Neutrophil (primary cell): ENCODE results near the gene FADS3.
A peak's percentile ranks its signal among the peaks of the same experiment; 100 is the strongest.

Experiments used
- H3K27ac ChIP-seq: fragments of 200-600 bp; sonication (generic); 2 replicates; pipeline ENCODE4 v1.5.1; 2016; ENCODE audit warnings: mild to moderate bottlenecking, moderate library complexity
- H3K27me3 ChIP-seq: fragments of 200-600 bp; sonication (generic); 2 replicates; pipeline ENCODE4 v1.6.0; 2016; ENCODE audit warnings: mild to moderate bottlenecking
- H3K36me3 ChIP-seq: fragments of 200-600 bp; sonication (generic); 2 replicates; pipeline ENCODE4 v1.5.1; 2017
- H3K4me1 ChIP-seq, 2 experiments: fragments of 200-600 bp in 1 of 2; sonication (generic) in 1 of 2; 1 replicate in 1 of 2; 2 replicates in 1 of 2; pipeline versions ENCODE4 v1.5.1 to v1.6.1; 2013 to 2016; ENCODE audit warnings: low read depth in 1 of 2, low read length in 1 of 2, mild to moderate bottlenecking in 1 of 2, moderate library complexity in 1 of 2; ENCODE audit not compliant: control insufficient read depth in 1 of 2, insufficient read depth in 1 of 2
- H3K4me3 ChIP-seq, 2 experiments: fragments of 200-600 bp in 1 of 2; sonication (generic) in 1 of 2; 1 replicate in 1 of 2; 2 replicates in 1 of 2; pipeline ENCODE4 v1.5.1; 2013 to 2016; ENCODE audit warnings: low read depth in 1 of 2, low read length in 1 of 2, mild to moderate bottlenecking in 1 of 2, moderate library complexity in 1 of 2
- H3K9me3 ChIP-seq: fragments of 200-600 bp; sonication (generic); 2 replicates; pipeline ENCODE4 v1.5.1; 2016
- TF ChIP-seq, protein P1 (sequence below): fragments of 200-600 bp; sonication (generic); IDR thresholded peaks from 2 replicates; pipeline ENCODE4 v1.5.1; 2016; ENCODE audit warnings: antibody characterized with exemption

FADS3 gene

DNA sequence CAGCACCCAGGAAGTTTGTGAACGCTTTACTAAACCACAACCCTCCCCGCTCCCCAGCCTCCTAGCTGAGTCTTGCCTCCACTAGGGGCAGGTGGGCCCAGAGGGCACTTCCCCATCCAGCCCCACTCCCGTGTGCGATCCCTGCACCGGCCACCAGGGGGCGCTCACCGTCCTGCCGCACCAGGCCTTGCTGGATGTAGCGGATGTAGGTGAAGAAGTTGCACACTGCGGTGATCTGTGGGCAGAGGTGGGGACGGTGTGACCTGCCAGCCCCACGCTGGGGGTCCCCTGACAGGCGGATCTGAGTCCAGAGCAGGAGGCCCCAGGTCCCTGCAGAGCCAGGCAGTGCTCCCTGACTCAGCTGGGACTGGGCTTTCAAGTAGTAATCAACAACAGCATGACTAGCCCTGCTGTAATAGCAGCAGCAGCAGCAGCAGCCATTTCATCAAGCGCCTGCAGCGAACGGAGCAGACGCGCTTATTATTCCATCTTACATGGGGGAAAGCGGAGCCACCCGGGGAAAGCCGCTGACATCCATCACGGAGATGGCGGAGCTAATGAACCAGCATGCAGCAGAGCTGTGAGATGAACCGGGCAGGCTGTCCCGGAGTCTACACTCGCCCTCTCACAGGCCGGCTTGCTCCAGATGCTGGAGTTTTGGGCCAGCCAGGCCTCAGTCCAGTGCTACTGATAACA, 7.9 kb upstream of the FADS3 start:
- Histone ChIP-seq H3K9me3 (no peaks in the 10 kb centered on the region), H3K4me1 (peaks cover 22 to 28% of the 10 kb centered on the region in 2 experiments), H3K36me3 (no peaks in the 10 kb centered on the region)

DNA sequence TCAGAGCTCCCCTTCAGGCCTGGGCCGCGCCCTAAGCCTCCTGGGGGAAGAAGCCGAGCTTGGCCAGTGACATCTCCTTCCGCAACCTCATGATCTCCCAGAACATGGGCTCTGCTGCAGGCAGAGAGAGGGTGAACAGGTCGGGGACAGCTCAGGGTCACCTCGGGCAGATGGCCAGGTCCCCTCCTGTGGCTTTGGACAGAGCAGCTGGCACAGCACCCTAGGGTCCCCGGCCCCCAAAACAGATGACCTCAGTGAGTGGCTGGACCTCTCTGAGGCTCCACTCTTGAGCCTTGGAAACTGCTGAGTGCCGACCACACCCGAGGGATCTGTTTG, 6.9 kb upstream of the FADS3 start:
- TF ChIP-seq, protein P1, sequence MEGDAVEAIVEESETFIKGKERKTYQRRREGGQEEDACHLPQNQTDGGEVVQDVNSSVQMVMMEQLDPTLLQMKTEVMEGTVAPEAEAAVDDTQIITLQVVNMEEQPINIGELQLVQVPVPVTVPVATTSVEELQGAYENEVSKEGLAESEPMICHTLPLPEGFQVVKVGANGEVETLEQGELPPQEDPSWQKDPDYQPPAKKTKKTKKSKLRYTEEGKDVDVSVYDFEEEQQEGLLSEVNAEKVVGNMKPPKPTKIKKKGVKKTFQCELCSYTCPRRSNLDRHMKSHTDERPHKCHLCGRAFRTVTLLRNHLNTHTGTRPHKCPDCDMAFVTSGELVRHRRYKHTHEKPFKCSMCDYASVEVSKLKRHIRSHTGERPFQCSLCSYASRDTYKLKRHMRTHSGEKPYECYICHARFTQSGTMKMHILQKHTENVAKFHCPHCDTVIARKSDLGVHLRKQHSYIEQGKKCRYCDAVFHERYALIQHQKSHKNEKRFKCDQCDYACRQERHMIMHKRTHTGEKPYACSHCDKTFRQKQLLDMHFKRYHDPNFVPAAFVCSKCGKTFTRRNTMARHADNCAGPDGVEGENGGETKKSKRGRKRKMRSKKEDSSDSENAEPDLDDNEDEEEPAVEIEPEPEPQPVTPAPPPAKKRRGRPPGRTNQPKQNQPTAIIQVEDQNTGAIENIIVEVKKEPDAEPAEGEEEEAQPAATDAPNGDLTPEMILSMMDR = no peak
- H3K9me3 ChIP-seq = no peaks in the 10 kb centered on the region
- H3K4me1 ChIP-seq = peaks cover 22 to 28% of the 10 kb centered on the region in 2 experiments
- no peaks in the 10 kb centered on the region for H3K36me3 ChIP-seq
- peaks cover 9% of the 10 kb centered on the region for H3K27me3 ChIP-seq
- no peak overlapping the region for H3K4me3 ChIP-seq
- peak overlapping the region; percentile 29 for H3K27ac ChIP-seq

More for the DNA sequence above, 7.9 kb upstream of the FADS3 start:
- TF ChIP-seq, protein P1 = peak; percentile 100
- Histone ChIP-seq H3K4me3 (no peak overlapping the region), H3K27ac (peak overlapping the region; percentile 29), H3K27me3 (peaks cover 10% of the 10 kb centered on the region)

DNA sequence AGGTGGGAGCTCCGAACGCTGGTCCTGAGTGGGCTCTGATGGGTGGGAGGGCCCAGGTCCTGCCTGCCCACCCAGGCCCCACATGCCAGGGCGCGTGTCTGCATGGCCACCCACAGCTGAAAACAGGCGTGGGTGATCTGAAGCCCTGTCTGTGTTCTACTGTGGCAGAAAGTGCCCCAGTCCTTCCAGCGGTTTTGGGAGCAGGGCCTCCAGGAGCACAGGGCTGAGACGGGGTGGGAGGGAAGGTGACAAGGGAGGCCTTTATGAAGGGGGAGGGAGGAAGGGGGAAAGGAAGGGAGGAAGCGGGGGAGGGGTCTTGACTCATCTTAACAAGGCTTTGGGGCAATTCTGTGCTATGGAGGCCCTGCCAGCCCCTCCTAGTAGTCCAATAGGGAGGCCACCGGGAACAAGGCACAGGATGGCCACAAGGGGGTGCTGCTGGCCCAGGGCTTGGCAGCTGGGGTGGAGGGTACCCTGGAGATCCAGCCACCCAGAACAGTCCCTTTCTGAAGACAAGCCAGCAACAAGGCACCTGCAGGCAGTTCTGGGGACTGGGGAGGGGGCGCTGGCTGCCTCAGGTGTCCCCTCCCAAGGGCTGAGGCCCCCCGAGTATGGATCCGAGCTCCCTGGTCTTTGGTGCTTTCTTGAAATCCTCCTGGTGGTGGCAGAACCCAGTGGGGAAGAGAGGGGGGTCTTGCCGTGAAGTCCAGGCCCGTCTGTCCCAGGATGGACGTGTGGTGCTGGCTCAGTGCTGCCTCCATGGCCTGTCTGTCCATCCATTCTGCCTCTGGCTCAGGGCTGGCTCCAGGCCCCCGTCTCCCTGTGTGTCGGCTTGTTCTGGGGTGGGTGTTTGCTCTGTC, 6.3 kb upstream of the FADS3 start:
- H3K27ac ChIP-seq = no peak overlapping the region

DNA sequence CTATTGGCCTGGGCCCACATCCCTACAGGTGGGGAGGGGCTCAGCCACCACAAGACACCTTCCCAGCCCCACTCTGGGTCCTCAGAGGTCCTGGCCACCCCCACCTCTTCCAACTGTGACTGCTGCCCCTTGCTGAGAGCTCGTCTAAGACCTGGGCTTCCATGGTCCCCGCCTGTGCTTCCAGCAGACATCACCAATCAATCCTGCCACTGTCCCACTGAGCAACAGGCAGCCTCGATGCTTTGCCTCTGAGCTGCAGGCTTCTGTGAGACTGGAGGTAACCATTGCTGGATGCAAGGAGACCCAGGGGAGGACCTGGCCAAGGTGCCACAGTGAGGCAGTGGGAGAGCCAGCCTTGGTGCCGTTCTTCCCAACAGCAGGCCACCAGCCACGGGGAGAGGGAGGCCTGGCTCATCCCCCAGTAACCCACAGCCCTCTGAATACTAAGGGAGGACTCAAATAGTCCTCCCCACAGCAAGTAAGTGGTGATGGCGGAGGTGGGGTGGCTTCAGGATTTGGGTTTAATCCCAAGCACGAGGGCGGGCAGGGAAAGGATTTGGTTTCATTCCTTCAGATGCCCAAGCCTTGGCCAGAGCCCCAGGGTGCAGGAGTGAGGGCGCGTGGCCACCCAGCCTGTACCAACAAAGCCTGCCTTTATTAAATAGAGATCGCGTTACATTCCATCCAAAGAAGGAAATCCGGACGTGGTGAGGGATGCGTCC, 5.5 kb upstream of the FADS3 start:
- no peak overlapping the region for H3K4me3 ChIP-seq
- no peaks in the 10 kb centered on the region for H3K36me3 ChIP-seq
- peaks cover 22% of the 10 kb centered on the region for H3K27me3 ChIP-seq
- H3K9me3 ChIP-seq = no peaks in the 10 kb centered on the region
- peaks cover 22 to 30% of the 10 kb centered on the region in 2 experiments for H3K4me1 ChIP-seq
- TF ChIP-seq, protein P1 = no peak
- no peak overlapping the region for H3K27ac ChIP-seq

More for the DNA sequence above, 6.3 kb upstream of the FADS3 start:
- TF ChIP-seq, protein P1 = peak; percentile 89
- no peak overlapping the region for H3K4me3 ChIP-seq
- peaks cover 15% of the 10 kb centered on the region for H3K27me3 ChIP-seq
- no peaks in the 10 kb centered on the region for H3K36me3 ChIP-seq
- peaks cover 22 to 28% of the 10 kb centered on the region in 2 experiments for H3K4me1 ChIP-seq
- no peaks in the 10 kb centered on the region for H3K9me3 ChIP-seq

DNA sequence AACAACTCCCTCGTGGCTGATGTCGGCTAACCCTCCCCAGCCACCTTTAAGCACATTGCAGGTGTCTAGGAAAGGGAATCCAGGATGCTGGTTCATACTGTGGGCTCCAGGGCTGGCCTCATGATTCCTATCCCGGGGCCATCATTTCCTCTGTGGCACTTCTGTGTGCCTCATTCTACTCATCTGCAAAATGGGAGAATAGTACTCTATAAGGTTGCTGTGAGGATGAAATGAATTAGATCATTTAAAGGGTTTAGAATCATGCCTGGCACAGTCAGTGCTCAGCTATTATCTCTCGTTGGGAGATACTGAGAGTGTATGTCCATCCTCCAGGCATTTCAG, 4.3 kb upstream of the FADS3 start:
- TF ChIP-seq, protein P1 = no peak
- no peaks in the 10 kb centered on the region for H3K9me3 ChIP-seq
- H3K36me3 ChIP-seq = no peaks in the 10 kb centered on the region
- peak overlapping the region; percentile 48 for H3K27ac ChIP-seq
- H3K4me1 ChIP-seq = peaks cover 26 to 36% of the 10 kb centered on the region in 2 experiments
- peaks cover 33% of the 10 kb centered on the region for H3K27me3 ChIP-seq
- H3K4me3 ChIP-seq = no peak overlapping the region
